Breast epithelium (tissue), 3 donors: Measurements from ENCODE around the gene XKR8.

Experiments used
- CTCF ChIP-seq, 3 donors: fragments of 450-650 bp; IDR thresholded peaks; one replicate each; pipeline ENCODE4 v1.5.1; 2016 to 2017; ENCODE audit warnings: antibody characterized with exemption in 3 of 3, mild to moderate bottlenecking in 3 of 3, moderate library complexity in 3 of 3
- POLR2AphosphoS5 ChIP-seq, 3 donors: sonication (generic); formaldehyde crosslinking; IDR thresholded peaks; one replicate each; pipeline ENCODE4 v1.6.1; 2017; ENCODE audit warnings: antibody characterized with exemption in 3 of 3

GRCh38 chr1:27971674-27972073 lies 11.9 kb downstream of the XKR8 start:
- TF ChIP-seq POLR2AphosphoS5 (IDR thresholded peaks at IDR 0.05) (no peak), CTCF (IDR thresholded peaks at IDR 0.05) (no peak)
